Mucosa of descending colon (tissue), 3 donors: ENCODE results near the gene PLXDC2. TPM values are rescaled to one million over a fixed set of nuclear protein-coding genes. Genes with fewer than 3 reads are reported as not detected.

Experiments used
- ATAC-seq: fragments of 200-7000 bp; cut with Tn5 transposase; one replicate; pipeline ENCODE4 v1.9.1; 2020; ENCODE audit warnings: mild to moderate bottlenecking, moderate library complexity
- DNase-seq, 3 donors: peaks; one replicate each; pipeline ENCODE4 v3.0.0-alpha.2; 2020
- H3K36me3 ChIP-seq: fragments of 200-600 bp; one replicate; pipeline ENCODE4 v1.8.0; 2021; ENCODE audit warnings: low read depth, mild to moderate bottlenecking
- H3K4me1 ChIP-seq: fragments of 200-600 bp; one replicate; pipeline ENCODE4 v1.8.0; 2021; ENCODE audit warnings: low read depth, mild to moderate bottlenecking
- H3K4me3 ChIP-seq: fragments of 200-600 bp; one replicate; pipeline ENCODE4 v1.8.0; 2021; ENCODE audit warnings: mild to moderate bottlenecking
- H3K9me3 ChIP-seq: fragments of 200-600 bp; one replicate; pipeline ENCODE4 v1.8.0; 2021; ENCODE audit warnings: mild to moderate bottlenecking
- CTCF ChIP-seq: fragments of 200-600 bp; IDR thresholded peaks from one replicate; pipeline ENCODE4 v1.8.0; 2022; ENCODE audit warnings: antibody characterized with exemption, mild to moderate bottlenecking
- intact Hi-C, 2 donors: fragments of 100-400 bp; cut with DNase I in 1 of 2; cut with micrococcal nuclease in 1 of 2; formaldehyde crosslinking; loops; one replicate each; pipeline versions ENCODE4 v1.11.0 to v1.11.1; 2022; cut with DNase I, micrococcal nuclease
- total RNA-seq, 3 donors: library from RNA; stranded (reverse); fragmentation: NEBNext Ultra II Directional in 2 of 3; extraction: Animal tissue kit (Norgen Biotek cat#: 25700) in 2 of 3; gene quantifications; one replicate each; pipeline versions ENCODE4 v1.2.1 to v1.2.4, GENCODE V29; 2021 to 2023
- donor health status: DM: no; HTN: no; CAD: no; lungs with moderate emphysema.
- donor health status: DM: no; HTN: no; CAD: no.
- donor health status: DM: no; HTN: yes; CAD: no.

Gene PLXDC2
- total RNA-seq, 3 donors from 2014 or later, result 19.9 to 31.6 (median 30.3) TPM

GRCh38 chr10:19902456-19902855 is 86.2 kb downstream of the PLXDC2 start:
- Histone ChIP-seq H3K36me3 (no peaks in the 10 kb centered on the region), H3K4me3 (no peak overlapping the region), H3K9me3 (no peaks in the 10 kb centered on the region), H3K4me1 (no peaks in the 10 kb centered on the region)
- no peak for DNase-seq
- ATAC-seq, result no peak
- intact Hi-C loops, result no loop called here
- TF ChIP-seq CTCF, result no peak

- DNase-seq, result no peak
- no peak overlapping the region for H3K4me3 ChIP-seq
- intact Hi-C loops, result no loop called here
- TF ChIP-seq CTCF, result no peak
- H3K9me3 ChIP-seq, result no peaks in the 10 kb centered on the region
- H3K36me3 ChIP-seq, result no peaks in the 10 kb centered on the region
- ATAC-seq, result no peak
- no peaks in the 10 kb centered on the region for H3K4me1 ChIP-seq
Measured at GRCh38 chr10:19904202-19904661, 88.0 kb downstream of the PLXDC2 start.

GRCh38 chr10:19906108-19906791 is 90.0 kb downstream of the PLXDC2 start:
- H3K4me3 ChIP-seq, result no peak overlapping the region
- no peak for ATAC-seq
- intact Hi-C loops, result no loop called here
- H3K9me3 ChIP-seq, result no peaks in the 10 kb centered on the region
- H3K4me1 ChIP-seq, result no peaks in the 10 kb centered on the region
- no peak for DNase-seq
- TF ChIP-seq CTCF, result no peak
- H3K36me3 ChIP-seq, result no peaks in the 10 kb centered on the region

GRCh38 chr10:19908991-19909696 is 92.9 kb downstream of the PLXDC2 start:
- no peaks in the 10 kb centered on the region for H3K9me3 ChIP-seq
- ATAC-seq, result no peak
- no peak for TF ChIP-seq CTCF
- H3K4me1 ChIP-seq, result no peaks in the 10 kb centered on the region
- DNase-seq, result no peak
- H3K36me3 ChIP-seq, result no peaks in the 10 kb centered on the region
- no peak overlapping the region for H3K4me3 ChIP-seq
- intact Hi-C loops, result no loop called here

GRCh38 chr10:19911886-19912285 is 95.7 kb downstream of the PLXDC2 start:
- Histone ChIP-seq H3K4me1 (peaks cover 3% of the 10 kb centered on the region), H3K36me3 (no peaks in the 10 kb centered on the region), H3K4me3 (no peak overlapping the region), H3K9me3 (no peaks in the 10 kb centered on the region)
- no peak for DNase-seq
- intact Hi-C loops, result no loop called here
- TF ChIP-seq CTCF, result no peak
- ATAC-seq, result no peak
